GM12801 (cell line): ENCODE results near the gene SNAPC4.

ENCODE experiments used
- CTCF ChIP-seq: IDR thresholded peaks from one replicate; pipeline ENCODE4 v1.5.1; 2011; ENCODE audit warnings: control low read depth; ENCODE audit not compliant: insufficient read length; ENCODE audit errors: extremely low read depth

The SNAPC4 gene

GRCh38 chr9:136363106-136363948 lies 36.6 kb downstream of the SNAPC4 start, which contains the start of gene DNLZ:
DNLZ (minus strand) TSS chr9:136363744; CDS start chr9:136363714, 30 bp downstream.
- no peak for TF ChIP-seq CTCF

GRCh38 chr9:136362450-136362784 lies 37.6 kb downstream of the SNAPC4 start:
- TF ChIP-seq CTCF = no peak

- TF ChIP-seq CTCF = no peak
Observed at GRCh38 chr9:136361754-136362449, 38.1 kb downstream of the SNAPC4 start.

- no peak for TF ChIP-seq CTCF
Observed at GRCh38 chr9:136361047-136361753, 38.8 kb downstream of the SNAPC4 start.

GRCh38 chr9:136359774-136360718 lies 39.9 kb downstream of the SNAPC4 start:
- TF ChIP-seq CTCF = no peak

GRCh38 chr9:136358888-136359287 lies 41.1 kb downstream of the SNAPC4 start:
- no peak for TF ChIP-seq CTCF
